ENCODE measurements around the gene KCNIP4.

- TF ChIP-seq CTCF (IDR thresholded peaks at IDR 0.05) = no peak
- TF ChIP-seq POLR2A (IDR thresholded peaks at IDR 0.05) = no peak
Measured at GRCh38 chr4:21118301-21118700, 830.3 kb downstream of the KCNIP4 start.
